ENCODE measurements around the gene FNDC10. TPM values are rescaled to one million over a fixed set of nuclear protein-coding genes. Genes with fewer than 3 reads are reported as not detected.
A peak's percentile ranks its signal among the peaks of the same experiment; 100 is the strongest.

Gene FNDC10
- total and polyA plus RNA-seq, 9 of the 15 experiments (the other 6 are each of a cell fraction or from before 2014, with no cell fraction given) = 0.08 to 6.3 (median 1.6) TPM

DNA sequence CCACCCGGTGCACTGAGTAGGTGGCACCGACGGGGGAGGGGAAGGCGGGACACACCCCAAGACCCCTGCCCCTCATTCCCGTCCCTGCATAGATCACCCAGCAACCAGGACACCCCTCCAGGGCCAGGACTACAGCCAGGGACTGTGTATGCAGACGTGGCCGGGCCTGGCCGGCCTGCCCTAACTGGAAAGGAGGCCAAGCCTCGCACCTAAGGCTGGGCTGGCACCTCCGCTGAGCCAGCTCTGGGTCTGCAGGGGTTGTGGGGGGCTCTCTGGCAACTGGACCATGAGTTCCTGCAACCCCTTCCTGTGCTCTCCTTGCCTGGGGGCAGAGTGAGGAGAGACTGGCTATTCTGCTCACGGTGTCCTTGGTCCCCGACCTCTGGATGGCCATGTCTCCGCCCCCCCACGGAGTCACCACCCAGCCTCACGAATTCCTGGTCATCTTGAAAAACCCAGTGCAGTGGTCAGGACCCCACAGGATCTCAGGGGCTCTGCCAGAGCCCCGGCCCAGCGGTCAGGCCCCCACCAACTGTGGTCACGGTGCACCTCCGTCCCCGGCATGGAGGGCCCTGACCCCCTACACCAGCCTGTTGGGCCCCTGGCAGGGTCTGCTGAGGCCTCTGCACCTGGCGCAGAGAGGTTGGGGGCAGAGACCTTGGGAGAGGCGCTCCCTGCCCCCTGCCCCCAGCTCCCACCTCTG is 1.1 kb upstream of the FNDC10 start:
- no peaks in the 10 kb centered on the region; the same call in 1 of the 2 replicates for H4K20me1 ChIP-seq (replicated peaks; ENCODE audit: control insufficient read depth, insufficient read depth, low read length)
- H3K4me3 ChIP-seq = no peak overlapping the region; the same call in 1 of the 2 replicates
- H3K9me3 ChIP-seq (replicated peaks; ENCODE audit: control insufficient read depth, insufficient read depth, low read depth, low read length) = no peaks in the 10 kb centered on the region
- H3K9me1 ChIP-seq (ENCODE audit: control insufficient read depth, insufficient read depth, low read length) = no peaks in the 10 kb centered on the region
- TF ChIP-seq L3MBTL2 (IDR thresholded peaks at IDR 0.05) (no peak), ZNF668 (CRISPR knock-in tag; IDR thresholded peaks at IDR 0.05) (no peak), CREBBP (IDR thresholded peaks at IDR 0.05; ENCODE audit: low read depth, low read length) (no peak), NR2C2 (CRISPR knock-in tag; IDR thresholded peaks at IDR 0.05) (0 out of 2 replicates have a peak, but pooled peaks have one; percentile 11), NR2C2 (tag; IDR thresholded peaks at IDR 0.05) (no peak), ZBTB7A (IDR thresholded peaks at IDR 0.05; ENCODE audit: borderline replicate concordance, control insufficient read depth, low read depth, low read length) (0 out of 2 replicates have a peak, but pooled peaks have one; percentile 13)
- TF ChIP-seq, protein P1, sequence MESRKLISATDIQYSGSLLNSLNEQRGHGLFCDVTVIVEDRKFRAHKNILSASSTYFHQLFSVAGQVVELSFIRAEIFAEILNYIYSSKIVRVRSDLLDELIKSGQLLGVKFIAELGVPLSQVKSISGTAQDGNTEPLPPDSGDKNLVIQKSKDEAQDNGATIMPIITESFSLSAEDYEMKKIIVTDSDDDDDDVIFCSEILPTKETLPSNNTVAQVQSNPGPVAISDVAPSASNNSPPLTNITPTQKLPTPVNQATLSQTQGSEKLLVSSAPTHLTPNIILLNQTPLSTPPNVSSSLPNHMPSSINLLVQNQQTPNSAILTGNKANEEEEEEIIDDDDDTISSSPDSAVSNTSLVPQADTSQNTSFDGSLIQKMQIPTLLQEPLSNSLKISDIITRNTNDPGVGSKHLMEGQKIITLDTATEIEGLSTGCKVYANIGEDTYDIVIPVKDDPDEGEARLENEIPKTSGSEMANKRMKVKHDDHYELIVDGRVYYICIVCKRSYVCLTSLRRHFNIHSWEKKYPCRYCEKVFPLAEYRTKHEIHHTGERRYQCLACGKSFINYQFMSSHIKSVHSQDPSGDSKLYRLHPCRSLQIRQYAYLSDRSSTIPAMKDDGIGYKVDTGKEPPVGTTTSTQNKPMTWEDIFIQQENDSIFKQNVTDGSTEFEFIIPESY (CRISPR knock-in tag; IDR thresholded peaks at IDR 0.05) = peak; percentile 0; the same call in 1 of the 2 replicates
- TF ChIP-seq, protein P2, sequence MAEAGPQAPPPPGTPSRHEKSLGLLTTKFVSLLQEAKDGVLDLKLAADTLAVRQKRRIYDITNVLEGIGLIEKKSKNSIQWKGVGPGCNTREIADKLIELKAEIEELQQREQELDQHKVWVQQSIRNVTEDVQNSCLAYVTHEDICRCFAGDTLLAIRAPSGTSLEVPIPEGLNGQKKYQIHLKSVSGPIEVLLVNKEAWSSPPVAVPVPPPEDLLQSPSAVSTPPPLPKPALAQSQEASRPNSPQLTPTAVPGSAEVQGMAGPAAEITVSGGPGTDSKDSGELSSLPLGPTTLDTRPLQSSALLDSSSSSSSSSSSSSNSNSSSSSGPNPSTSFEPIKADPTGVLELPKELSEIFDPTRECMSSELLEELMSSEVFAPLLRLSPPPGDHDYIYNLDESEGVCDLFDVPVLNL (CRISPR knock-in tag; IDR thresholded peaks at IDR 0.05; ENCODE audit: low read depth) = 0 out of 2 replicates have a peak, but pooled peaks have one; percentile 33
- CTCF ChIA-PET (ENCODE audit: low intra/inter-chr PET ratio) = no interaction called here
- no peaks in the 10 kb centered on the region; the same call in 2 of the 3 replicates for H3K79me2 ChIP-seq (ENCODE audit: control insufficient read depth, insufficient read depth, low read length)
- H3K27me3 ChIP-seq (ENCODE audit: control insufficient read depth in 2 of 2, insufficient read depth in 2 of 2, low read length in 2 of 2) = no peaks in the 10 kb centered on the region
- POLR2A ChIA-PET = interaction anchor here (0.9 to 5.9 kb wide), 2 partner anchors 14 to 16 kb away, joined by 3 to 61 read pairs; partner anchors contain the start of gene MIB2
- H3K4me1 ChIP-seq (replicated peaks in 1 of 2; ENCODE audit: control insufficient read depth in 2 of 2, insufficient read depth in 2 of 2, low read length in 2 of 2) = peaks cover 20 to 92% of the 10 kb centered on the region in 2 experiments; a peak in 4 of 5 replicates
- H3K36me3 ChIP-seq (ENCODE audit: control insufficient read depth, insufficient read depth, low read length) = no peaks in the 10 kb centered on the region
- ATAC-seq = no peak
- H2AFZ ChIP-seq (ENCODE audit: low read depth, low read length) = no peak overlapping the region
- DNase-seq (ENCODE audit: extremely low read depth in 1 of 4, low spot score in 3 of 4) = no peak
- no TSS peak for BruUV-seq (replicated peaks)
- H3K27ac ChIP-seq (ENCODE audit: extremely low read depth, low read depth, low read length) = no peak overlapping the region
- no peak for FAIRE-seq
- peak overlapping the region; percentile 64; the same call in 1 of the 2 replicates for H3K4me2 ChIP-seq (ENCODE audit: insufficient read depth, low read length)
- peak overlapping the region in 1 of 2 experiments; percentile 70; a peak in 2 of 4 replicates for H3K9ac ChIP-seq (ENCODE audit: insufficient read depth in 1 of 2, low read depth in 2 of 2, low read length in 2 of 2)
- in situ Hi-C loops (cut with MboI) (no loop called here), intact Hi-C loops (cut with micrococcal nuclease) (no loop called here)
- 74% methylated on average over 17 of the region's 22 CpGs for WGBS (ENCODE audit: insufficient coverage, low coverage, missing lambda C conversion rate)

All from K562 (cell line).